ENCODE results near the gene PRKAA2.

DNA sequence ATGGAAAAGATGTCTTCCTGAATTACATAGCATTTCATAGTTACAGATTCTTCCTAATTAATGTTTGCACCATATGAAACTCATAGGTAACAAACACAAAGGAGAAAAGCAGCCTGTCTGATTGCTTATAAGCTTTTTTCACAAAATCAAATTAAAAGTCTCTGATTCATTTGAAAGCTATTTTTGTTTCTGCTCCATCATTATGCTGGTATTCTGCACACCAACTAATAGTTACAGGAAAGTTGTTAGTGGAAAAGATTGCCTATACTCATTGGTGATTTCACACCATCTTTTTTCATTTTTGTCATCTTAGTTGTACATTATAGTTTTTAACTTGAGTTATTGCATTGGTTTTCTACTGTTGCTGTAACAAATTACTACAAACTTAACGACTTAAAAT lies 70.0 kb downstream of the PRKAA2 start:
- TF ChIP-seq, protein P1, sequence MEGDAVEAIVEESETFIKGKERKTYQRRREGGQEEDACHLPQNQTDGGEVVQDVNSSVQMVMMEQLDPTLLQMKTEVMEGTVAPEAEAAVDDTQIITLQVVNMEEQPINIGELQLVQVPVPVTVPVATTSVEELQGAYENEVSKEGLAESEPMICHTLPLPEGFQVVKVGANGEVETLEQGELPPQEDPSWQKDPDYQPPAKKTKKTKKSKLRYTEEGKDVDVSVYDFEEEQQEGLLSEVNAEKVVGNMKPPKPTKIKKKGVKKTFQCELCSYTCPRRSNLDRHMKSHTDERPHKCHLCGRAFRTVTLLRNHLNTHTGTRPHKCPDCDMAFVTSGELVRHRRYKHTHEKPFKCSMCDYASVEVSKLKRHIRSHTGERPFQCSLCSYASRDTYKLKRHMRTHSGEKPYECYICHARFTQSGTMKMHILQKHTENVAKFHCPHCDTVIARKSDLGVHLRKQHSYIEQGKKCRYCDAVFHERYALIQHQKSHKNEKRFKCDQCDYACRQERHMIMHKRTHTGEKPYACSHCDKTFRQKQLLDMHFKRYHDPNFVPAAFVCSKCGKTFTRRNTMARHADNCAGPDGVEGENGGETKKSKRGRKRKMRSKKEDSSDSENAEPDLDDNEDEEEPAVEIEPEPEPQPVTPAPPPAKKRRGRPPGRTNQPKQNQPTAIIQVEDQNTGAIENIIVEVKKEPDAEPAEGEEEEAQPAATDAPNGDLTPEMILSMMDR (conservative IDR thresholded peaks at IDR 0.05), result no peak
- TF ChIP-seq ZFX (IDR thresholded peaks at IDR 0.05), result no peak

Data from C4-2B (cell line).